GM19452 (cell line): ENCODE measurements around the gene ADORA1.

Experiments
- ATAC-seq: cut with Tn5 transposase; IDR thresholded peaks from one replicate; pipeline ENCODE4 v1.9.1; 2021; ENCODE audit not compliant: unreplicated experiment

Gene ADORA1

GRCh38 chr1:203153989-203154821 lies 26.7 kb downstream of the ADORA1 start:
- ATAC-seq = no peak

DNA sequence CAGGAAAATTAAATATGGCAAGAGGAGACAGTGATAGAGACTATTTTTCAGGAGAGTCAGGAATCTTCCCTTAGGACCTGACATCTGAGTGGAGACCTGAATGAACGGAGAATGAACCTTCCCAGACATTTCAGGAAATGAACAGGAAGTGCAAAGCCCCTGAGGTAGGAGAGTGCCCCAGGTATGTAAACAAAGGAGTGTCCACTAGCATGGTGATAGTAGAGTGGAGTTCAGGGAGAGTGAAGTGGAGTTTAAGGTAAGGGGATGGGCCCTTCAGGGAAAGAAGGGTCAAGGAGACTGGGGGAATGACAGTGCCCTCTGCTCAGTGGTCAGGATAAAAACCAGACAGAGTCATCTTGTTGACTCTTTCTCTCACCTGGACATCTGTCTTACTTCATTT lies 28.8 kb downstream of the ADORA1 start:
- ATAC-seq = no peak

GRCh38 chr1:203158423-203158822 lies 30.9 kb downstream of the ADORA1 start:
- ATAC-seq = no peak

DNA sequence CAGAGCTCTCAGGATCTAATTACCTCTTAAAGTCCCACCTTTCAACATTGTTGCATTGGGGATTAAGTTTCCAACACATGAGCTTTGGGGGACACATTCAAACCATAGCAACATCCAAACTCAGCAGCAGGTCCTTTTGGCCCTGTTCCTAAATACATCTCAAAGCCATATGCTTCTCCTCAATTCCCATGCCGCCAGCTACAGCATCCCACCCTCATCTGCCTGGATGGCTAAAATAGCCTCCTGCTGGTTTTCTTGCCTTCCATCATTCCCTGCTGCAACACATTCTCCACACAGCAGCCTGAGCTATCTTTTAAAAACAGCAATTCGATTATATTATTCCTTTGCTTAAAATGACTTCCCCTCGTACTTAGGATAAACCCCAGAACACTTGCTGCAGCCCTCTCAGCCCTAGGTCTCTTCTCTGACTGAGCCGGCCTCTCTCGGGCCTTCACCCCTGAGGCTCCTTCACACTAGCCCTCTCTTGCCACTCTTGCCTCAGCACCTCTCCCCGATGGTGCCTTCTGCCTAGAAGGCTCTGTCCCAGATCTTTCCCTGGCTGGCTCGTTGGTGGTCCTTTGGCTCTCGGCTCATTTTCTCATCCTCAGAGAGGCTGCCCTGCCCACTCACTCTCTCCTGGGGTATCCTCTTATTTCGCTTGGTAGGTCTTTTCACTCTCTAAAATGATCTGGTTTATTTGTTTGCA lies 31.6 kb downstream of the ADORA1 start:
- no peak for ATAC-seq

- ATAC-seq = no peak
These were observed 32.3 kb downstream of the ADORA1 start for GRCh38 chr1:203159844-203160243.

DNA sequence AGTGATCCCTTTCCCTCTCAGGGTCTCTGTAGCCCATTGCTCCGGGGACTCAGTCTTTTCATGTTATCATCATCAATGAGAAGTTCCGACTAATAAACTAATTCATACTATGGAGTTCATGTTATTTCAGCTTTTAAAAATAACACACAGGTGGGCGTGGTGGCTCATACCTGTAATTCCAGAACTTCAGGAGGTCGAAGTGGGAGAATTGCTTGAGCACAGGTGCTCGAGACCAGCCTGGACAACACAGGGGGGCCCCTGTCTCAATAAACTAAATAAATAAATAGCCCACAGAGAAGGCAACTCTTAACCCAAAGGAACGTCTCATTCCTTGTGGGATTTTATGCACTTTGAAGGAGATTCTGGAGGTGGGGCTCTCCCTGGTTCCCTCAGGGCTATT lies 33.6 kb downstream of the ADORA1 start:
- ATAC-seq = no peak

DNA sequence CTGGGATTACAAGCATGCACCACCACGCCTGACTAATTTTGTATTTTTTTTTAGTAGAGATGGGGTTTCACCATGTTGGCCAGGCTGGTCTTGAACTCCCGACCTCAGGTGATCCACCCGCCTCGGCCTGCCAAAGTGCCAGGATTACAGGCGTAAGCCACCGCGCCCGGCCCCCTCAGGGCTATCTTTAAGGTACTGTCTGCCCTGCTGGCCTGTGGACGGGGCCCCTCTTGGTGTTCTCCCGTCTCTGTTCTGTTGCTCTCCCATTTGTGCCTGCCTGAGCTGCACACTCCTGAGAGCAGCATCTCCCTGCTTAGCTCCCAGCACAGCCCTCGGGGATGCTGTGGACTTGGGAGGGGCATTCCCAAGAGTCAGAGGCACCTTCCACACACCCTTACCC lies 34.2 kb downstream of the ADORA1 start:
- ATAC-seq = no peak

DNA sequence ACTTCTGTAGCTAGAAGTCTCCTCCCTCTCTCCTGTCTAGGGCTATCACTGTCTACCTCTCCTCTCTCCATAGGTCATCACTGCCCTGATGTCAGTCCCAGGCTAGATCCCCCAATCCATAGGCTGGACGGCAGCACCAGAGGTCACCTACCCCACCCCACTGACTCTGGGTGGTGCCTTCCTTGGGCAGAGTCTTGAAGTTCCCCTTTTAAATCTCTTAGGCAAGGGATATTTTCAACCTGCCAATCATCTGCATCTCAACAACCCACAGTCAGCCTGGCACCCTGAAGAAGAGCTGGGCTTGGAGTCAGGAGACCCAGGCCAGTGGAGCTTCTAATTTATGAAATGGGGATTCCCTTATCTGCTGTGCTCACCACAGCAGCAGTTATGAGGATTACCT lies 34.9 kb downstream of the ADORA1 start:
- ATAC-seq = no peak

DNA sequence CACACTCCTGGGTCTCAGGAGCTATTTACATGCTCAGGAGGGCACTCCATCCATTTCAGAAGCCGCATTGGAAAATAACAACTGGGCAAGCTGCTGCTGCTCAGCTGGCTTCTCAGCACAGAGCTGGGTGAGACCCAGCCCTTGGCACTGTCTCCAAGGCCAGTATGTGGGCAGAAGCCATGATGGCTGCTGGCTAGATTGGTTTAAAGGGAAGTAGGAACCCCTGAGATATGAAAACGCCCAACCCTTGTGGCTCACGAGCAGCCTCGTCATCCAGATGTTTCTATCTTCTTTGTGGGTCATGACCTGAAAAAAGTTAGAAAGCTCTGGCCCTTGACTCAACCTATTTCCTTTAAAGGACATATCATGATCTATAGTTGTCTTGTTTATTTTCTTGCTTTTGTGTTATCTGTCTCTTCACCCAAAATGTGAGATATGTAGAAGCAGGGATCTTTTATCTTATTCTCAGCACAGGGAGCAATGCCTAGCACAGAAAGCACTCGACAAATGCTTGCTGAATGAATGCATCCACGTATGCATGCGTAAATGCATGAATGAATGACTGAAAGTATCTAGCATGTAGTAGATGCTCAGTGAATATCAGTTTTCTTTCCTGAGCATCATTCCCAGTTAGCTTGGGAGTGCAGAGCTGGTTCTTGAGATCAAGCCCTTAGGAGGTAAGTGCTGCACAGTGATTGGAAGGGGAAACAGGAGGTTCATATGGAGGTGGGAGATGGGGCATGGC lies 36.5 kb downstream of the ADORA1 start:
- ATAC-seq = no peak

- ATAC-seq = no peak
These were observed 37.7 kb downstream of the ADORA1 start for GRCh38 chr1:203165101-203165799.

GRCh38 chr1:203165800-203166161 lies 38.3 kb downstream of the ADORA1 start:
- no peak for ATAC-seq

GRCh38 chr1:203166192-203166940 lies 38.8 kb downstream of the ADORA1 start:
- no peak for ATAC-seq

DNA sequence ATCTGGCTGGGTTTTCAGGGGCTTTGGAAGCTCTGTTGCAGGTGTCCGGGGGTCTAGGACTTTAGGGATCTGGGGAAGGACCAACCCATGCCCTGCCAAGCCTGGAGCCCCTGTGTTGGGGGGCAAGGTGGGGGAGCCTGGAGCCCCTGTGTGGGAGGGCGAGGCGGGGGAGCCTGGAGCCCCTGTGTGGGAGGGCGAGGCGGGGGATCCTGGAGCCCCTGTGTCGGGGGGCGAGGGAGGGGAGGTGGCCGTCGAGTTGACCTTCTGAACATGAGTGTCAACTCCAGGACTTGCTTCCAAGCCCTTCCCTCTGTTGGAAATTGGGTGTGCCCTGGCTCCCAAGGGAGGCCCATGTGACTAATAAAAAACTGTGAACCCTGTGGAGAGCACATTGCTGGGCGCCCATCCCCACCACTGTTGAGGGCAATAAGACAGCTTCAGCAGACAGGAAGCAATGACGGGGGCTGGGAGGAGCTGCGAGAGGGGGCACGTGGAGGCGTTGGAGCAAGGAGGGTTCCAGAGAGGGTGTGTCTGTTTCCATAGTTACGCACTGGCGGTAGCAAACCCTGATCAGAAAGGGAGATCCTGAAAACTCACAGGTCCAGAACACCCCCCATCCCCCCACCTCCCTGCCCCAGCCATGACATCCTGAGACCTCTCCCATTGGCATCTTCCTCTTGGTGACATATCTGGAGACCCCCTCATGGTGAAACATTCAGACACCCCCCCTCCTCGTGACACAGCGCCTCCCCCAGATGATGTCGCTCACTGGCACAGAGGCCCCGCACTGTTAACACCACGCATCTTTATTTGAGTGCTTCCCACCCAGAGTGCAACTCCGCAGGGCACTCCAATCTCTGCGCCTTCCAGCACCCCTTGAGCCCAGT lies 39.7 kb downstream of the ADORA1 start:
- no peak for ATAC-seq

GRCh38 chr1:203167913-203168200 lies 40.3 kb downstream of the ADORA1 start:
- ATAC-seq = no peak

DNA sequence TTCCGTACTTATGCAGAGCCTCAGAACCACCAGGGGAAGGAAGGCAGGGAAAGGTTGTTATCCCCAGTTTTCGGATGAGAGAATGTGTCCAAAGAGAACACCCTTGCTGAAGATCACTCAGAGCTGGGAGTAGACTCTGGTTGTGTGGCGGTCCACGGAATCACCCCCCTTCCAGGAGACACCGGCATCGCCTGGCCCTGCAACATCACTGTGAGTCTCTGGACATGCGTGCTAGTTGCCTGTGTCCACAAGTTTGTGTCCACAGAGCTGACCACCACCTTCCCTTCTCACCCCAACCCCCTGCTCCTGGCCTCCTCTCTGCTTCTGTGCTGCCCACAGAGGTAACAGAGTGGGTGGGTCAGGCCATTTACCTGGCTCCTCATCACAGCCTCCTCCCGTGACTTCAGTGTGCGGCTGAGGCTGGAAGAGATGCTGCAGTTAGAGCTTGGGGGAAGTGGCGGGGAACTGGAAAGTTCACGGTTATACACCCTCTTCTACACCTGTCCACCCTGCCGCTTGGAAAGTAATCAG lies 40.8 kb downstream of the ADORA1 start:
- ATAC-seq = no peak

GRCh38 chr1:203168991-203169390 lies 41.5 kb downstream of the ADORA1 start:
- no peak for ATAC-seq

- no peak for ATAC-seq
These were observed 42.4 kb downstream of the ADORA1 start for GRCh38 chr1:203169770-203170520.

GRCh38 chr1:203170625-203171330 lies 43.3 kb downstream of the ADORA1 start:
- no peak for ATAC-seq
